ENCODE results near the gene ZNF697.
"Not testable (repeated sequence)": the region's sequence is repeated elsewhere in the genome, so short reads cannot be mapped to it uniquely, and the experiment has no call there.

The ZNF697 gene

GRCh38 chr1:119606394-119606793 is 41.7 kb downstream of the ZNF697 start:
- peaks cover 1 to 16% (median 9%) of the 10 kb centered on the region in 5 donors for H3K4me1 ChIP-seq (ENCODE audit: control insufficient read depth in 5 of 5, insufficient read depth in 5 of 5, low read length in 5 of 5)
- no peak overlapping the region for H3K27ac ChIP-seq (ENCODE audit: low read depth, low read length)
- no peak overlapping the region for H3K9ac ChIP-seq (ENCODE audit: low read length in 5 of 5)
- no peak overlapping the region for H3K4me3 ChIP-seq (ENCODE audit: low read depth in 1 of 5, low read length in 5 of 5)
- H3K36me3 ChIP-seq (ENCODE audit: control insufficient read depth in 5 of 5, insufficient read depth in 5 of 5, low read length in 5 of 5): no peaks in the 10 kb centered on the region
- H3K9me3 ChIP-seq (ENCODE audit: control insufficient read depth in 5 of 5, low read length in 5 of 5): no peaks in the 10 kb centered on the region
- H3K27me3 ChIP-seq (ENCODE audit: control insufficient read depth in 5 of 5, insufficient read depth in 4 of 5, low read length in 5 of 5): no peaks in the 10 kb centered on the region

GRCh38 chr1:119605686-119606085 is 42.4 kb downstream of the ZNF697 start:
- Histone ChIP-seq H3K9ac (ENCODE audit: low read length in 5 of 5) (no peak overlapping the region), H3K9me3 (ENCODE audit: control insufficient read depth in 5 of 5, low read length in 5 of 5) (no peaks in the 10 kb centered on the region)

GRCh38 chr1:119605080-119605479 is 43.0 kb downstream of the ZNF697 start:
- H3K36me3 ChIP-seq (ENCODE audit: control insufficient read depth in 5 of 5, insufficient read depth in 5 of 5, low read length in 5 of 5); H3K4me3 ChIP-seq (ENCODE audit: low read depth in 1 of 5, low read length in 5 of 5); H3K27me3 ChIP-seq (ENCODE audit: control insufficient read depth in 5 of 5, insufficient read depth in 4 of 5, low read length in 5 of 5); H3K27ac ChIP-seq (ENCODE audit: low read depth, low read length); H3K9ac ChIP-seq (ENCODE audit: low read length in 5 of 5); H3K9me3 ChIP-seq (ENCODE audit: control insufficient read depth in 5 of 5, low read length in 5 of 5): not testable (repeated sequence)
- peaks cover 1 to 16% (median 9%) of the 10 kb centered on the region in 5 donors for H3K4me1 ChIP-seq (ENCODE audit: control insufficient read depth in 5 of 5, insufficient read depth in 5 of 5, low read length in 5 of 5)

More at GRCh38 chr1:119605686-119606085, 42.4 kb downstream of the ZNF697 start:
- Histone ChIP-seq H3K36me3 (ENCODE audit: control insufficient read depth in 5 of 5, insufficient read depth in 5 of 5, low read length in 5 of 5) (no peaks in the 10 kb centered on the region), H3K27ac (ENCODE audit: low read depth, low read length) (no peak overlapping the region), H3K4me1 (ENCODE audit: control insufficient read depth in 5 of 5, insufficient read depth in 5 of 5, low read length in 5 of 5) (peaks cover 1 to 16% (median 9%) of the 10 kb centered on the region in 5 donors), H3K4me3 (ENCODE audit: low read depth in 1 of 5, low read length in 5 of 5) (no peak overlapping the region), H3K27me3 (ENCODE audit: control insufficient read depth in 5 of 5, insufficient read depth in 4 of 5, low read length in 5 of 5) (no peaks in the 10 kb centered on the region)

GRCh38 chr1:119603695-119604094 is 44.4 kb downstream of the ZNF697 start:
- no peaks in the 10 kb centered on the region for H3K27me3 ChIP-seq (ENCODE audit: control insufficient read depth in 5 of 5, insufficient read depth in 4 of 5, low read length in 5 of 5)
- H3K4me1 ChIP-seq (ENCODE audit: control insufficient read depth in 5 of 5, insufficient read depth in 5 of 5, low read length in 5 of 5): peaks cover 1 to 16% (median 9%) of the 10 kb centered on the region in 5 donors
- no peak overlapping the region for H3K27ac ChIP-seq (ENCODE audit: low read depth, low read length)
- H3K36me3 ChIP-seq (ENCODE audit: control insufficient read depth in 5 of 5, insufficient read depth in 5 of 5, low read length in 5 of 5): no peaks in the 10 kb centered on the region
- H3K9ac ChIP-seq (ENCODE audit: low read length in 5 of 5): no peak overlapping the region
- no peaks in the 10 kb centered on the region for H3K9me3 ChIP-seq (ENCODE audit: control insufficient read depth in 5 of 5, low read length in 5 of 5)
- H3K4me3 ChIP-seq (ENCODE audit: low read depth in 1 of 5, low read length in 5 of 5): no peak overlapping the region

- H3K9me3 ChIP-seq (ENCODE audit: control insufficient read depth in 5 of 5, low read length in 5 of 5); H3K36me3 ChIP-seq (ENCODE audit: control insufficient read depth in 5 of 5, insufficient read depth in 5 of 5, low read length in 5 of 5); H3K27ac ChIP-seq (ENCODE audit: low read depth, low read length); H3K27me3 ChIP-seq (ENCODE audit: control insufficient read depth in 5 of 5, insufficient read depth in 4 of 5, low read length in 5 of 5); H3K9ac ChIP-seq (ENCODE audit: low read length in 5 of 5); H3K4me3 ChIP-seq (ENCODE audit: low read depth in 1 of 5, low read length in 5 of 5): not testable (repeated sequence)
- H3K4me1 ChIP-seq (ENCODE audit: control insufficient read depth in 5 of 5, insufficient read depth in 5 of 5, low read length in 5 of 5): peaks cover 1 to 16% (median 9%) of the 10 kb centered on the region in 5 donors
These were observed 44.8 kb downstream of the ZNF697 start for GRCh38 chr1:119603241-119603640.

GRCh38 chr1:119602789-119603188 is 45.3 kb downstream of the ZNF697 start:
- H3K9ac ChIP-seq (ENCODE audit: low read length in 5 of 5); H3K9me3 ChIP-seq (ENCODE audit: control insufficient read depth in 5 of 5, low read length in 5 of 5); H3K4me3 ChIP-seq (ENCODE audit: low read depth in 1 of 5, low read length in 5 of 5); H3K27ac ChIP-seq (ENCODE audit: low read depth, low read length); H3K27me3 ChIP-seq (ENCODE audit: control insufficient read depth in 5 of 5, insufficient read depth in 4 of 5, low read length in 5 of 5); H3K36me3 ChIP-seq (ENCODE audit: control insufficient read depth in 5 of 5, insufficient read depth in 5 of 5, low read length in 5 of 5): not testable (repeated sequence)
- H3K4me1 ChIP-seq (ENCODE audit: control insufficient read depth in 5 of 5, insufficient read depth in 5 of 5, low read length in 5 of 5): peaks cover 1 to 16% (median 9%) of the 10 kb centered on the region in 5 donors

- no peaks in the 10 kb centered on the region for H3K9me3 ChIP-seq (ENCODE audit: control insufficient read depth in 5 of 5, low read length in 5 of 5)
- no peak overlapping the region for H3K27ac ChIP-seq (ENCODE audit: low read depth, low read length)
- H3K36me3 ChIP-seq (ENCODE audit: control insufficient read depth in 5 of 5, insufficient read depth in 5 of 5, low read length in 5 of 5): no peaks in the 10 kb centered on the region
- no peaks in the 10 kb centered on the region for H3K27me3 ChIP-seq (ENCODE audit: control insufficient read depth in 5 of 5, insufficient read depth in 4 of 5, low read length in 5 of 5)
- no peak overlapping the region for H3K4me3 ChIP-seq (ENCODE audit: low read depth in 1 of 5, low read length in 5 of 5)
- no peak overlapping the region for H3K9ac ChIP-seq (ENCODE audit: low read length in 5 of 5)
- H3K4me1 ChIP-seq (ENCODE audit: control insufficient read depth in 5 of 5, insufficient read depth in 5 of 5, low read length in 5 of 5): peaks cover 1 to 16% (median 9%) of the 10 kb centered on the region in 5 donors
These were observed 45.9 kb downstream of the ZNF697 start for GRCh38 chr1:119602169-119602568.

- no peaks in the 10 kb centered on the region for H3K9me3 ChIP-seq (ENCODE audit: control insufficient read depth in 5 of 5, low read length in 5 of 5)
- no peak overlapping the region for H3K4me3 ChIP-seq (ENCODE audit: low read depth in 1 of 5, low read length in 5 of 5)
- no peak overlapping the region for H3K9ac ChIP-seq (ENCODE audit: low read length in 5 of 5)
- no peaks in the 10 kb centered on the region for H3K27me3 ChIP-seq (ENCODE audit: control insufficient read depth in 5 of 5, insufficient read depth in 4 of 5, low read length in 5 of 5)
- H3K4me1 ChIP-seq (ENCODE audit: control insufficient read depth in 5 of 5, insufficient read depth in 5 of 5, low read length in 5 of 5): peaks cover 0 to 6% (median 4%) of the 10 kb centered on the region in 5 donors
- H3K27ac ChIP-seq (ENCODE audit: low read depth, low read length): no peak overlapping the region
- H3K36me3 ChIP-seq (ENCODE audit: control insufficient read depth in 5 of 5, insufficient read depth in 5 of 5, low read length in 5 of 5): peaks cover 0 to 4% (median 0%) of the 10 kb centered on the region in 5 donors
These were observed 47.1 kb downstream of the ZNF697 start for GRCh38 chr1:119600976-119601375.

- peaks cover 0 to 6% (median 3%) of the 10 kb centered on the region in 5 donors for H3K4me1 ChIP-seq (ENCODE audit: control insufficient read depth in 5 of 5, insufficient read depth in 5 of 5, low read length in 5 of 5)
- no peak overlapping the region for H3K27ac ChIP-seq (ENCODE audit: low read depth, low read length)
- no peak overlapping the region for H3K9ac ChIP-seq (ENCODE audit: low read length in 5 of 5)
- H3K9me3 ChIP-seq (ENCODE audit: control insufficient read depth in 5 of 5, low read length in 5 of 5): no peaks in the 10 kb centered on the region
- H3K27me3 ChIP-seq (ENCODE audit: control insufficient read depth in 5 of 5, insufficient read depth in 4 of 5, low read length in 5 of 5): no peaks in the 10 kb centered on the region
- H3K4me3 ChIP-seq (ENCODE audit: low read depth in 1 of 5, low read length in 5 of 5): no peak overlapping the region
- H3K36me3 ChIP-seq (ENCODE audit: control insufficient read depth in 5 of 5, insufficient read depth in 5 of 5, low read length in 5 of 5): peaks cover 0 to 4% (median 0%) of the 10 kb centered on the region in 5 donors
These were observed 47.5 kb downstream of the ZNF697 start for GRCh38 chr1:119600561-119600960.

GRCh38 chr1:119595606-119596005 is 52.5 kb downstream of the ZNF697 start:
- Histone ChIP-seq H3K9me3 (ENCODE audit: control insufficient read depth in 5 of 5, low read length in 5 of 5) (peaks cover 0 to 2% (median 0%) of the 10 kb centered on the region in 5 donors), H3K27ac (ENCODE audit: low read depth, low read length) (no peak overlapping the region), H3K4me1 (ENCODE audit: control insufficient read depth in 5 of 5, insufficient read depth in 5 of 5, low read length in 5 of 5) (peaks cover 0 to 5% (median 3%) of the 10 kb centered on the region in 5 donors), H3K36me3 (ENCODE audit: control insufficient read depth in 5 of 5, insufficient read depth in 5 of 5, low read length in 5 of 5) (peaks cover 0 to 4% (median 0%) of the 10 kb centered on the region in 5 donors), H3K27me3 (ENCODE audit: control insufficient read depth in 5 of 5, insufficient read depth in 4 of 5, low read length in 5 of 5) (no peaks in the 10 kb centered on the region), H3K9ac (ENCODE audit: low read length in 5 of 5) (no peak overlapping the region), H3K4me3 (ENCODE audit: low read depth in 1 of 5, low read length in 5 of 5) (no peak overlapping the region)

Data from subcutaneous abdominal adipose tissue (tissue), 5 donors.